ENCODE results near the gene COL5A1. TPM values are rescaled to one million over a fixed set of nuclear protein-coding genes. Genes with fewer than 3 reads are reported as not detected.

COL5A1 gene
- total RNA-seq, 1 donor from 2014 or later: 87.7 TPM

GRCh38 chr9:134694714-134695113, 53.1 kb downstream of the COL5A1 start:
- no peak for DNase-seq (ENCODE audit: low read depth)
- no peaks in the 10 kb centered on the region for H3K27me3 ChIP-seq (ENCODE audit: control insufficient read depth, insufficient read depth, low read length)
- no peak overlapping the region for H3K4me3 ChIP-seq (ENCODE audit: low read depth, low read length)
- TF ChIP-seq, protein P1, sequence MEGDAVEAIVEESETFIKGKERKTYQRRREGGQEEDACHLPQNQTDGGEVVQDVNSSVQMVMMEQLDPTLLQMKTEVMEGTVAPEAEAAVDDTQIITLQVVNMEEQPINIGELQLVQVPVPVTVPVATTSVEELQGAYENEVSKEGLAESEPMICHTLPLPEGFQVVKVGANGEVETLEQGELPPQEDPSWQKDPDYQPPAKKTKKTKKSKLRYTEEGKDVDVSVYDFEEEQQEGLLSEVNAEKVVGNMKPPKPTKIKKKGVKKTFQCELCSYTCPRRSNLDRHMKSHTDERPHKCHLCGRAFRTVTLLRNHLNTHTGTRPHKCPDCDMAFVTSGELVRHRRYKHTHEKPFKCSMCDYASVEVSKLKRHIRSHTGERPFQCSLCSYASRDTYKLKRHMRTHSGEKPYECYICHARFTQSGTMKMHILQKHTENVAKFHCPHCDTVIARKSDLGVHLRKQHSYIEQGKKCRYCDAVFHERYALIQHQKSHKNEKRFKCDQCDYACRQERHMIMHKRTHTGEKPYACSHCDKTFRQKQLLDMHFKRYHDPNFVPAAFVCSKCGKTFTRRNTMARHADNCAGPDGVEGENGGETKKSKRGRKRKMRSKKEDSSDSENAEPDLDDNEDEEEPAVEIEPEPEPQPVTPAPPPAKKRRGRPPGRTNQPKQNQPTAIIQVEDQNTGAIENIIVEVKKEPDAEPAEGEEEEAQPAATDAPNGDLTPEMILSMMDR (IDR thresholded peaks at IDR 0.05; ENCODE audit: insufficient read depth, low read length, poor library complexity, severe bottlenecking): no peak
- no peaks in the 10 kb centered on the region for H3K36me3 ChIP-seq (ENCODE audit: control insufficient read depth, insufficient read depth, low read length)

DNA sequence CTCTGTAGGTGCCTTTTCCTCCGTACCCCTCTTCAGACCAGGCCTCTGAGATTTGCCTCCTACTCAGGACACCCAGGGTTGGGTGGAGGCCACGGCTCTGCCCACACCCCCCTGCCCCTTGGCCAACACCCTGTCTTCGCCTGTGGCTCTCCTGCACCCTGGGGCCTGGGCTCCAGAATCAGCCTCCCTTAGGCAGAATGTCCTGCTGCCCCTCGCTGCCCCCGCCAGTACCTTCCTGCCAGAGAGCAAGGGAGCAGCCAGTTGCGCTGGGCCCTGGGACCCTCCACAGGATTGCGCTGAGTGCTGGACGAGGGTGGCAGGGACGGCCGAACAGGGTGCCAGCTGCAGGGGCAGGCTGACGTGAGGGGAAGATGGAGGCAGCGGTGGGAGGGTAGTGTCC, 53.5 kb downstream of the COL5A1 start:
- Histone ChIP-seq H3K27me3 (ENCODE audit: control insufficient read depth, insufficient read depth, low read length) (no peaks in the 10 kb centered on the region), H3K4me3 (ENCODE audit: low read depth, low read length) (no peak overlapping the region), H3K36me3 (ENCODE audit: control insufficient read depth, insufficient read depth, low read length) (no peaks in the 10 kb centered on the region)
- no peak for DNase-seq (ENCODE audit: low read depth)
- TF ChIP-seq, protein P1 (IDR thresholded peaks at IDR 0.05; ENCODE audit: insufficient read depth, low read length, poor library complexity, severe bottlenecking): no peak

- Histone ChIP-seq H3K4me3 (ENCODE audit: low read depth, low read length) (no peak overlapping the region), H3K27me3 (ENCODE audit: control insufficient read depth, insufficient read depth, low read length) (no peaks in the 10 kb centered on the region), H3K36me3 (ENCODE audit: control insufficient read depth, insufficient read depth, low read length) (no peaks in the 10 kb centered on the region)
- DNase-seq (ENCODE audit: low read depth): no peak
- TF ChIP-seq, protein P1 (IDR thresholded peaks at IDR 0.05; ENCODE audit: insufficient read depth, low read length, poor library complexity, severe bottlenecking): no peak
These were observed 54.8 kb downstream of the COL5A1 start for GRCh38 chr9:134696433-134696832.

DNA sequence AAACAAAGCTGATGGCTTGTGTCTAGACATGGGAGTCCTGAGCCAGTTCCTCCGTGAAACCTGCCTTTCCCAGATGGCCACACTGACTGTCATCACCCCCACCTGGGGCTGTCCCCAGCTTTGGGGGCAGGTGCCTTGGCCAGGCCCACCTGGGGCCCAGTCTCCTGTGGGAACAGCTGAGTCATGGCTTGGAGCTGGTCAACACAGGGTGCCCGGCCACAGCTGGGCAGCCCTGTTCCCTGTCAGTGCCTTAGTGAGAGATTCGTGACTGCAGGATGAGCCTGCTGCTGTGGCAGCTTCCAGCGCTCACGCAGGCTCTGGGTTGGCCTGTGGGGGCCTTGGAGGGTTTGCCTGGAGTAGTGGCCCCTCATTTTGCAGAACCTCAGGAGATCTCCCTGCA, 56.5 kb downstream of the COL5A1 start:
- no peaks in the 10 kb centered on the region for H3K27me3 ChIP-seq (ENCODE audit: control insufficient read depth, insufficient read depth, low read length)
- TF ChIP-seq, protein P1 (IDR thresholded peaks at IDR 0.05; ENCODE audit: insufficient read depth, low read length, poor library complexity, severe bottlenecking): no peak
- DNase-seq (ENCODE audit: low read depth): no peak
- no peaks in the 10 kb centered on the region for H3K36me3 ChIP-seq (ENCODE audit: control insufficient read depth, insufficient read depth, low read length)
- no peak overlapping the region for H3K4me3 ChIP-seq (ENCODE audit: low read depth, low read length)

- Histone ChIP-seq H3K36me3 (ENCODE audit: control insufficient read depth, insufficient read depth, low read length) (no peaks in the 10 kb centered on the region), H3K4me3 (ENCODE audit: low read depth, low read length) (no peak overlapping the region), H3K27me3 (ENCODE audit: control insufficient read depth, insufficient read depth, low read length) (no peaks in the 10 kb centered on the region)
- TF ChIP-seq, protein P1 (IDR thresholded peaks at IDR 0.05; ENCODE audit: insufficient read depth, low read length, poor library complexity, severe bottlenecking): peak; percentile 83
- no peak for DNase-seq (ENCODE audit: low read depth)
These were observed 57.2 kb downstream of the COL5A1 start for GRCh38 chr9:134698587-134699342.

GRCh38 chr9:134699343-134699740, 57.7 kb downstream of the COL5A1 start:
- no peak for DNase-seq (ENCODE audit: low read depth)
- Histone ChIP-seq H3K4me3 (ENCODE audit: low read depth, low read length) (no peak overlapping the region), H3K36me3 (ENCODE audit: control insufficient read depth, insufficient read depth, low read length) (no peaks in the 10 kb centered on the region), H3K27me3 (ENCODE audit: control insufficient read depth, insufficient read depth, low read length) (no peaks in the 10 kb centered on the region)
- TF ChIP-seq, protein P1 (IDR thresholded peaks at IDR 0.05; ENCODE audit: insufficient read depth, low read length, poor library complexity, severe bottlenecking): no peak

All from kidney epithelial cell (primary cell).